WTC11 (cell line): ENCODE measurements around the gene DARS1. TPM values are rescaled to one million over a fixed set of nuclear protein-coding genes. Genes with fewer than 3 reads are reported as not detected.

ENCODE experiments used
- ATAC-seq: fragments of 200-7000 bp; cut with Tn5 transposase; 2 replicates; pipeline ENCODE4 v1.10.0; 2021; ENCODE audit warnings: mild to moderate bottlenecking, moderate library complexity
- CTCF ChIA-PET: fragments of 300-600 bp; sonication (Branson Sonifier 250); formaldehyde crosslinking; loops from one replicate; lab custom pipeline; 2021; ENCODE audit warnings: antibody characterized with exemption; lab: Charles Lee
- POLR2A ChIA-PET: fragments of 350-600 bp; sonication (Branson Sonifier 250); formaldehyde crosslinking; loops from one replicate; lab custom pipeline; 2021; ENCODE audit warnings: antibody characterized with exemption; lab: Charles Lee
- DNase-seq: peaks from one replicate; pipeline ENCODE4 v3.0.0; 2021; ENCODE audit warnings: low spot score
- H3K27ac Mint-ChIP-seq: 2 replicates; pipeline ENCODE4 v1.8.0; 2021; ENCODE audit warnings: mixed read lengths
- H3K27me3 Mint-ChIP-seq: 2 replicates; pipeline ENCODE4 v1.8.0; 2021; ENCODE audit warnings: low read depth, mild to moderate bottlenecking, moderate library complexity, mixed read lengths
- H3K36me3 Mint-ChIP-seq: 2 replicates; pipeline ENCODE4 v1.8.0; 2021; ENCODE audit warnings: mixed read lengths
- H3K4me1 Mint-ChIP-seq: 2 replicates; pipeline ENCODE4 v1.8.0; 2022; ENCODE audit warnings: mixed read lengths
- H3K4me3 Mint-ChIP-seq: 2 replicates; pipeline ENCODE4 v1.8.0; 2021; ENCODE audit warnings: mild to moderate bottlenecking, moderate library complexity, mixed read lengths
- H3K9me3 Mint-ChIP-seq: 2 replicates; pipeline ENCODE4 v1.8.0; 2021; ENCODE audit warnings: mixed read lengths
- ARID4B ChIP-seq: sonication (generic); formaldehyde crosslinking; IDR thresholded peaks from 2 replicates; pipeline ENCODE4 v1.8.0; 2023; ENCODE audit warnings: missing genetic modification reagents, mild to moderate bottlenecking, borderline replicate concordance
- CTCF ChIP-seq: fragments of 200-600 bp; IDR thresholded peaks from 2 replicates; pipeline ENCODE4 v1.8.0; 2022; ENCODE audit warnings: antibody characterized with exemption
- E2F1 ChIP-seq: sonication (generic); formaldehyde crosslinking; IDR thresholded peaks from 2 replicates; pipeline ENCODE4 v1.8.0; 2022; ENCODE audit warnings: mild to moderate bottlenecking, missing genetic modification reagents
- EMX1 ChIP-seq: fragments of 250-450 bp; sonication (Bioruptor Pico); IDR thresholded peaks from 2 replicates; pipeline ENCODE4 v1.8.0; 2021; ENCODE audit warnings: mild to moderate bottlenecking
- FOXJ3 ChIP-seq: sonication (generic); formaldehyde crosslinking; IDR thresholded peaks from 2 replicates; pipeline ENCODE4 v1.9.0; 2021; ENCODE audit warnings: missing genetic modification reagents, mild to moderate bottlenecking, borderline replicate concordance
- FOXK1 ChIP-seq: sonication (generic); formaldehyde crosslinking; IDR thresholded peaks from 2 replicates; pipeline ENCODE4 v1.8.0; 2022; ENCODE audit warnings: mild to moderate bottlenecking, moderate library complexity, missing genetic modification reagents
- FOXP1 ChIP-seq: sonication (generic); formaldehyde crosslinking; IDR thresholded peaks from 2 replicates; pipeline ENCODE4 v1.8.0; 2022; ENCODE audit warnings: missing genetic modification reagents, mild to moderate bottlenecking, moderate library complexity, borderline replicate concordance
- JUN ChIP-seq: sonication (generic); formaldehyde crosslinking; IDR thresholded peaks from 2 replicates; pipeline ENCODE4 v1.8.0; 2023; ENCODE audit warnings: mild to moderate bottlenecking, missing genetic modification reagents
- MLX ChIP-seq: sonication (generic); formaldehyde crosslinking; IDR thresholded peaks from 2 replicates; pipeline ENCODE4 v1.8.1; 2023; ENCODE audit warnings: mild to moderate bottlenecking, missing genetic modification reagents, moderate library complexity
- MYBL2 ChIP-seq: sonication (generic); formaldehyde crosslinking; IDR thresholded peaks from 2 replicates; pipeline ENCODE4 v1.8.1; 2023; ENCODE audit warnings: mild to moderate bottlenecking, moderate library complexity, missing genetic modification reagents
- PRDM15 ChIP-seq: sonication (generic); formaldehyde crosslinking; IDR thresholded peaks from 2 replicates; pipeline ENCODE4 v1.8.0; 2022; ENCODE audit warnings: missing genetic modification reagents
- TEAD1 ChIP-seq: sonication (generic); formaldehyde crosslinking; IDR thresholded peaks from 2 replicates; pipeline ENCODE4 v1.8.0; 2022; ENCODE audit warnings: mild to moderate bottlenecking, missing genetic modification reagents
- TEAD4 ChIP-seq: sonication (generic); formaldehyde crosslinking; IDR thresholded peaks from 2 replicates; pipeline ENCODE4 v1.8.0; 2022; ENCODE audit warnings: mild to moderate bottlenecking, missing genetic modification reagents
- total RNA-seq: library from RNA; stranded (reverse); gene quantifications from 3 replicates; pipeline ENCODE4 v1.2.3, GENCODE V29; 2021
- TF ChIP-seq, protein P1 (sequence below): sonication (generic); formaldehyde crosslinking; IDR thresholded peaks from 2 replicates; pipeline ENCODE4 v1.8.1; 2022; ENCODE audit warnings: missing genetic modification reagents, borderline replicate concordance
- TF ChIP-seq, protein P2 (sequence below): sonication (generic); formaldehyde crosslinking; IDR thresholded peaks from 2 replicates; pipeline ENCODE4 v1.8.0; 2022; ENCODE audit warnings: mild to moderate bottlenecking, missing genetic modification reagents
- TF ChIP-seq, protein P3 (sequence below): sonication (generic); formaldehyde crosslinking; IDR thresholded peaks from 2 replicates; pipeline ENCODE4 v1.8.0; 2022; ENCODE audit warnings: mild to moderate bottlenecking, missing genetic modification reagents

Gene DARS1
- total RNA-seq, 1 experiment from 2014 or later: 80.9 TPM

DNA sequence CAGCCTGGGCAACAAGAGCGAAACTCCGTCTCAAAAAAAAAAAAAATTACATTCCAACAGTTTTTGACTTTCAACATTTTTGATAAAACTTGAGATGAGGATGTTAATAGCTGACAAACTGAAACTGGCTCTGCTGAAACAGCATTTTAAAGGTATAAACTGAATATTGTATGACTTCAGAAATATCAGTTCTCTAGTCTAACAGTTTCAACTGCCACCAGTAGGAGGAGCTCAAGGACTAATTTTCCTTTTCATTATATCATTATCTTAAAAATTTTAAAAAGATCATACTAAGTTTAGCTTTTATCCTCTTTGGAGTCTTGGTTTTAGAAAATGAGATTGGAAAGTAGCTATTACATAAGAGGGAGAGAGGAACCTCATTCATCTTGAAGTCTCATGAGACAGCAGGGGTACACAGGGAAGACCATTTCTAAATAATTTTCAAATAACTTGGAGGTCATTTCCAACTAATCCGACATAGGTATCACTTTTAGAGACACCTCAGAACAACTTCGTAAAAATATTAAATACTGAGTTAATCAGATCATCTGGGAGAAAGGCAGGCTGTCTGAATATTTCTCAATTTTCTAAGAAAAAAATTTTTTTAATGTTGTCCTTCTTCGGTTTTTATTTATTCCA lies 71.6 kb downstream of the DARS1 start:
- TF ChIP-seq, protein P1, sequence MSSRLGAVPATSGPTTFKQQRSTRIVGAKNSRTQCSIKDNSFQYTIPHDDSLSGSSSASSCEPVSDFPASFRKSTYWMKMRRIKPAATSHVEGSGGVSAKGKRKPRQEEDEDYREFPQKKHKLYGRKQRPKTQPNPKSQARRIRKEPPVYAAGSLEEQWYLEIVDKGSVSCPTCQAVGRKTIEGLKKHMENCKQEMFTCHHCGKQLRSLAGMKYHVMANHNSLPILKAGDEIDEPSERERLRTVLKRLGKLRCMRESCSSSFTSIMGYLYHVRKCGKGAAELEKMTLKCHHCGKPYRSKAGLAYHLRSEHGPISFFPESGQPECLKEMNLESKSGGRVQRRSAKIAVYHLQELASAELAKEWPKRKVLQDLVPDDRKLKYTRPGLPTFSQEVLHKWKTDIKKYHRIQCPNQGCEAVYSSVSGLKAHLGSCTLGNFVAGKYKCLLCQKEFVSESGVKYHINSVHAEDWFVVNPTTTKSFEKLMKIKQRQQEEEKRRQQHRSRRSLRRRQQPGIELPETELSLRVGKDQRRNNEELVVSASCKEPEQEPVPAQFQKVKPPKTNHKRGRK: no peak
- TF ChIP-seq CTCF: peak; percentile 68
- H3K36me3 Mint-ChIP-seq: peaks cover 25% of the 10 kb centered on the region
- CTCF ChIA-PET: interaction anchor here (0.6 to 2.2 kb wide), 31 partner anchors 9 to 549 kb away, joined by 3 to 31 read pairs (median 4); partner anchors contain the start of gene DARS1
- DNase-seq (no peak), ATAC-seq (no peak)
- peaks cover under 1% of the 10 kb centered on the region; the same call in 1 of the 2 replicates for H3K9me3 Mint-ChIP-seq
- no peaks in the 10 kb centered on the region for H3K4me1 Mint-ChIP-seq
- POLR2A ChIA-PET: no interaction called here
- H3K27ac Mint-ChIP-seq: no peak overlapping the region
- H3K27me3 Mint-ChIP-seq: no peaks in the 10 kb centered on the region
- no peak overlapping the region for H3K4me3 Mint-ChIP-seq

DNA sequence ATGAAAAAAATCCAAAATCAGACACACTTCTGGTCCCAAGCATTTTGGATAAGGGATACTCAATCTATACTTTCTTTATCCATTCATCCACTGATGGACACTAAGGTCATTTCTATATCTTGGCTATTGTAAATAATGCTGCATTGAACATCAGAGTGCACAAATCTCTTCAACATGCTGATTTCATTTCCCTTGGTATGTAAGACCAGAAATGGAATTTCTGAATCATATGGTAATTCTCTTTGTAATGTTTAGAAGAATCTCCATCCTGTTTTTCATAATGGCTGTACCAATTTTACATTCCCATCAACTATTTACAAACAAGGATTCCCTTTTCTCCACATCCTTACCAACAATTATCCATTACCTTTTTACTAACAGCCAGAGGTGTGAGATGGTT lies 75.5 kb downstream of the DARS1 start:
- ATAC-seq (no peak), DNase-seq (no peak)
- ChIA-PET POLR2A (no interaction called here), CTCF (no interaction called here)
- Mint-ChIP-seq H3K4me1 (no peaks in the 10 kb centered on the region), H3K36me3 (peaks cover 46% of the 10 kb centered on the region), H3K27me3 (no peaks in the 10 kb centered on the region), H3K4me3 (no peak overlapping the region), H3K9me3 (peaks cover 3% of the 10 kb centered on the region; the same call in 1 of the 2 replicates), H3K27ac (no peak overlapping the region)
- TF ChIP-seq JUN (CRISPR knock-in tag) (no peak), E2F1 (no peak), MLX (CRISPR knock-in tag) (no peak), TEAD1 (CRISPR knock-in tag) (no peak)

- H3K27me3 Mint-ChIP-seq: no peaks in the 10 kb centered on the region
- POLR2A ChIA-PET: no interaction called here
- no peak for DNase-seq
- ATAC-seq: no peak
- H3K36me3 Mint-ChIP-seq: peaks cover 38% of the 10 kb centered on the region
- H3K9me3 Mint-ChIP-seq: peaks cover 3% of the 10 kb centered on the region; the same call in 1 of the 2 replicates
- H3K4me1 Mint-ChIP-seq: peaks cover 6% of the 10 kb centered on the region; the same call in 1 of the 2 replicates
- H3K27ac Mint-ChIP-seq: no peak overlapping the region
- no peak overlapping the region for H3K4me3 Mint-ChIP-seq
- CTCF ChIA-PET: no interaction called here
- no peak for TF ChIP-seq FOXP1 (CRISPR knock-in tag)
- no peak for TF ChIP-seq FOXK1
- TF ChIP-seq, protein P2, sequence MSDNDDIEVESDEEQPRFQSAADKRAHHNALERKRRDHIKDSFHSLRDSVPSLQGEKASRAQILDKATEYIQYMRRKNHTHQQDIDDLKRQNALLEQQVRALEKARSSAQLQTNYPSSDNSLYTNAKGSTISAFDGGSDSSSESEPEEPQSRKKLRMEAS (CRISPR knock-in tag): no peak
- no peak for TF ChIP-seq PRDM15 (CRISPR knock-in tag)
- TF ChIP-seq FOXJ3 (CRISPR knock-in tag): no peak
- no peak for TF ChIP-seq JUN (CRISPR knock-in tag)
- TF ChIP-seq EMX1 (CRISPR knock-in tag): no peak
- TF ChIP-seq ARID4B: no peak
- TF ChIP-seq TEAD4 (CRISPR knock-in tag): no peak
- TF ChIP-seq MYBL2 (CRISPR knock-in tag): no peak
- TF ChIP-seq, protein P3, sequence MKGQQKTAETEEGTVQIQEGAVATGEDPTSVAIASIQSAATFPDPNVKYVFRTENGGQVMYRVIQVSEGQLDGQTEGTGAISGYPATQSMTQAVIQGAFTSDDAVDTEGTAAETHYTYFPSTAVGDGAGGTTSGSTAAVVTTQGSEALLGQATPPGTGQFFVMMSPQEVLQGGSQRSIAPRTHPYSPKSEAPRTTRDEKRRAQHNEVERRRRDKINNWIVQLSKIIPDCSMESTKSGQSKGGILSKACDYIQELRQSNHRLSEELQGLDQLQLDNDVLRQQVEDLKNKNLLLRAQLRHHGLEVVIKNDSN (CRISPR knock-in tag): no peak
Measured at GRCh38 chr2:135905679-135906078, 79.7 kb downstream of the DARS1 start.
